Large intestine (tissue), 3 donors: ENCODE results near the gene TNFRSF1A. TPM values are rescaled to one million over a fixed set of nuclear protein-coding genes. Genes with fewer than 3 reads are reported as not detected.

Source experiments
- DNase-seq, 2 donors: peaks; one replicate each; pipeline versions ENCODE4 v3.0.0 to v3.0.0-alpha.2; 2013
- H3K27ac ChIP-seq: one replicate; pipeline ENCODE4 v1.5.1; 2013; ENCODE audit warnings: low read length
- H3K27me3 ChIP-seq: 2 replicates; pipeline ENCODE4 v1.6.1; 2013; ENCODE audit warnings: low read length; ENCODE audit not compliant: control insufficient read depth, insufficient read depth
- H3K36me3 ChIP-seq: 2 replicates; pipeline ENCODE4 v1.6.1; 2013; ENCODE audit warnings: low read length; ENCODE audit not compliant: control insufficient read depth, insufficient read depth
- H3K4me1 ChIP-seq: one replicate; pipeline ENCODE4 v1.6.1; 2013; ENCODE audit warnings: low read length; ENCODE audit not compliant: control insufficient read depth, insufficient read depth
- H3K4me3 ChIP-seq: one replicate; pipeline ENCODE4 v1.5.1; 2013; ENCODE audit warnings: low read length
- H3K9me3 ChIP-seq: one replicate; pipeline ENCODE4 v1.6.1; 2013; ENCODE audit warnings: mild to moderate bottlenecking, low read depth, low read length, moderate library complexity; ENCODE audit not compliant: control insufficient read depth
- WGBS: methylation state at CpG from one replicate; pipeline ENCODE4 v1.1.5; 2013; ENCODE audit warnings: low lambda C conversion rate; ENCODE audit not compliant: insufficient coverage; 5-methylcytosine and 5-hydroxymethylcytosine counted together
- polyA plus RNA-seq: library from polyadenylated mRNA; unstranded; fragments of 120-200 nt; gene quantifications from one replicate; pipeline ENCODE4 v1.2.1, GENCODE V29; 2013

The TNFRSF1A gene
- polyA plus RNA-seq, 1 donor: 122 TPM

DNA sequence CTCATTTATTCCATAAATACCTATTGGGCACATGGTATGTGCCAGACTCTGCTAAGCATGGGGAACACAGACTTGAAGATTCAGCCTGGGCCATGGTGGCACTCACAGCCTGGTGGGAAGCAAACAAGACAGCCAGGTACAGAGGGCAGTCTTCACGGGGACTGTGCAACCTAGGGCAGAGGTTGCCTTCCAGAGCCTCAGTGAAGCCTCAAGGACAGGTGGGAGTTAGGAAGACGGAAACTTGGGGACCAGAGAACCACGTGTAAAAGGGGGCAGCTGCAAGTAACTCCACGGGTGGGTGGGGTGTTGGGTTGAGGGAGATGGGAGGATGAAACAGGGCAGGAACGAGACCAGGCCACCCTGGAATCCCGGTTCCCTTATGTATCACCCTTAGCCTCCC is 41.1 kb upstream of the TNFRSF1A start:
- no peak overlapping the region for H3K4me3 ChIP-seq
- peaks cover 4% of the 10 kb centered on the region for H3K9me3 ChIP-seq
- no CpG with 5 or more reads among the region's 6 CpGs for WGBS
- peak overlapping the region; percentile 92 for H3K27ac ChIP-seq
- H3K36me3 ChIP-seq: peaks cover 21% of the 10 kb centered on the region
- DNase-seq: peak; percentile 46 to 69
- H3K4me1 ChIP-seq: peaks cover 29% of the 10 kb centered on the region
- no peaks in the 10 kb centered on the region for H3K27me3 ChIP-seq

DNA sequence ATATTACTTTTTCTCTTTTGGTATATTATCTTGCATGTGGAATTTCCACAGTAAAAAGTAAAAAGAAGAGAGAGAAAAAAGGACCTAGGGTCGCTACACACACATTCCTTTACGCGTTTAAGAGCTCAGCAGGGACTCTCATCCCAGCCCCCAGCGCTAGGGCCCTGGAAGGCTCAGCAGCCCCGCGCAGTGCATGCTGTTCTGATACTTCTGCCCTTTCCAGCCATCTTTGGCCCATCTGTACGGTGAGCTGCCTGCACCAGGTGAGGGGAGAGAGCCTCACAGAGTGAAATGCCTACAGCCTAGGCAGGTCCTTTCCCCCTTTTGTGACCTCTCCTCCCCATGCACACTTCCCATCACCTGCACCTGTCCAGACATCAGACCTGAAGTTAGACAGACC is 40.5 kb upstream of the TNFRSF1A start:
- DNase-seq: no peak
- Histone ChIP-seq H3K4me3 (no peak overlapping the region), H3K27ac (no peak overlapping the region), H3K36me3 (peaks cover 15% of the 10 kb centered on the region), H3K27me3 (no peaks in the 10 kb centered on the region), H3K4me1 (peaks cover 35% of the 10 kb centered on the region), H3K9me3 (peaks cover 4% of the 10 kb centered on the region)
- no CpG with 5 or more reads among the region's 7 CpGs for WGBS

DNA sequence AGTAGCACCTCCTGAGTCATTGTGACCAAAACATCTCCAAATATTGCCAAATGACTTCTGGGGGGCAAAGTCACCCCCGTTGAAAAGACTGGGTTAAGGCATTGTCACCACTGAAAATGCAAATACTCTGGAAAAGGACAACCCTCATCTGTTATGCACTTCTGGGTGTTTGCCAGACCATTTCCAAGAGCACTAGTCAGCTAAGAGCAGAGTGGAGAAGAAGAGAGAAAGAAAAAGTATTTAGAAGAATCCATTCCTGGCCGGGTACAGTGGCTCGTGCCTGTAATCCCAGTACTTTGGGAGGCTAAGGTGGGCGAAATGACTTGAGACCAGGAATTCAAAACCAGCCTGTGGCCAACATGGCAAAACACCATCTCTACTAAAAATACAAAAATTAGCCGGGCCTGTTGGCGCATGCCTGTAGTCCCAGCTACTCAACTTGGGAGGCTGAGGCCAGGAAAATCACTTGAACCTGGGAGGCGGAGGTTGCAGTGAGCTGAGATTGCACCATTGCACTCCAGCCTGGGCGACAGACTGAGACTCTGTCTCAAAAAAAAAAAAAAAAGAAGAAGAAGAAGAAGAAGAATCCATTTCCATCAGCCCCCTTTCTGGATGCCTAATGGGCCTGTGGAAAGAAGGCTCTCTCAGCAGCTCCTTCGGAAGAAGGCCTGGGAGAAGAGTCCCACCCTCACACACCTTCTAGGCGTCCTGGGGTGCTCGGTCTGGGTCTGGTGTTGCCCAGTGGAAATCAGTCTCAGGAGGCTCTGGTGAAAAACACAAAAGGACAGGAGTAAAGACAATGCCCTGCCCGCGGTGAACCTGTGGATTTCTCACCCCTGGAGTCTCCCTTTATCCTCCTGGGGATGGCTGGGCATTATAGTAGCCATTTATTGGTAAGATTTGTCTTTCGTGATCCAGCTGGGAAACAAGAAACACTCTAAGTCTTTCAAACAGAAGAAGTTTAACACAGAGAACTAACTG is 38.6 kb upstream of the TNFRSF1A start:
- DNase-seq: no peak
- peaks cover 4% of the 10 kb centered on the region for H3K9me3 ChIP-seq
- no peaks in the 10 kb centered on the region for H3K36me3 ChIP-seq
- H3K27me3 ChIP-seq: no peaks in the 10 kb centered on the region
- peaks cover 55% of the 10 kb centered on the region for H3K4me1 ChIP-seq
- no CpG with 5 or more reads among the region's 14 CpGs for WGBS
- no peak overlapping the region for H3K4me3 ChIP-seq
- no peak overlapping the region for H3K27ac ChIP-seq

DNA sequence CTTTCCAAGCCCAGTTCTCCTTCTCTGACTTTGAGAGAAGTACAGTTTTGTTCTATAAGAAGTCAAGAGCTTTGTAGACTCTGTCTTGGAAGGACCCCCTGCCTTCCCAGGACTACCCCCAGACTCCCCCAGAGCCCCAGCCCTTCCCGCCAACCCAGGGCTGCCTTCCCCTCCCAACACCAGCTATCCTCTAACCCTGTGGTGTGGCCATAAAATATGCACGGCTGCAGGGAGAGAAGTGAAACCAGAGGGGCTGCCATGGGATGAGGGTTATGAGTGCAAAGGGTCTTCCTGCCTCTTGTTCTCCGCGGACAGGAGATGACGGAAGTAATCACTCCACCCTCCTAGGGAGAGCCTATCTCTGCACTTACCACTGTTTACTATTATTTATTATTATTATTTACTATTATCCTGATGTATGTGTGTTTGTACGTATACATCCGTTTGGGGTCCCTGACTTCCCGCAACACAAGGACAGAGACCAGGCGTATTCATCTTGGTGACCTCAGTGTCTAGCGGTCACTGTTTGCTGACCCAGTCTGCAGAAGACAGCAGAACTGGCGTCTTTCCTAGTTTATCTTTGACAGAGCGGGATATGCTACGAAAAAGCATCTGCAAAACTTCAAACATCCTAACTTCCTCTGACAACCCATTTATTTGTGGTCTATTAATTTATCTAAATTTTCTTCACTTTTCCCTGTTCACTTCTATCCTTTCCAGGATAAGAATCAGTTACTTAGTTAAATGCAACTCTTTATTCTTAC is 37.0 kb upstream of the TNFRSF1A start:
- H3K36me3 ChIP-seq: no peaks in the 10 kb centered on the region
- no peaks in the 10 kb centered on the region for H3K27me3 ChIP-seq
- H3K4me1 ChIP-seq: peaks cover 52% of the 10 kb centered on the region
- peak overlapping the region; percentile 7 for H3K27ac ChIP-seq
- WGBS: 77% methylated on average over 6 of the region's 13 CpGs
- no peaks in the 10 kb centered on the region for H3K9me3 ChIP-seq
- H3K4me3 ChIP-seq: no peak overlapping the region
- no peak for DNase-seq

DNA sequence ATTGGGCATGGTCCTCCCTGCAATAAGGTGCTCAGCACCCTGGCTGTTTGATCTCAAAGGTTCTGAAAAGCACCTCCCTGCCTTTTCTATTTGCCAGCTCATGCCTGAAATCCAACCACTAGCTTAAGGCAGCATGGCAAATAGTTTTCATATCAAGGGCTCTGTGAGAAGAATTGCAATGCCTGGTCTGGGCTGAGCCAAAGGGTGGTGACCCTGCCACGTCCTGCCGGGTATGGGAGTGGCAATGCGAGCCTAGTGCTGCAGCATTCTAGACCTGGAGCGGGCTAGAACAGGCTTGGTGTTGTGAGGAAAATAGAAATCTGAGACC is 35.8 kb upstream of the TNFRSF1A start:
- Histone ChIP-seq H3K4me3 (no peak overlapping the region), H3K36me3 (no peaks in the 10 kb centered on the region), H3K27ac (peak overlapping the region; percentile 79), H3K9me3 (no peaks in the 10 kb centered on the region), H3K4me1 (peaks cover 46% of the 10 kb centered on the region), H3K27me3 (no peaks in the 10 kb centered on the region)
- no CpG with 5 or more reads among the region's 4 CpGs for WGBS
- DNase-seq: peak in 1 of 2 donors; percentile 41

DNA sequence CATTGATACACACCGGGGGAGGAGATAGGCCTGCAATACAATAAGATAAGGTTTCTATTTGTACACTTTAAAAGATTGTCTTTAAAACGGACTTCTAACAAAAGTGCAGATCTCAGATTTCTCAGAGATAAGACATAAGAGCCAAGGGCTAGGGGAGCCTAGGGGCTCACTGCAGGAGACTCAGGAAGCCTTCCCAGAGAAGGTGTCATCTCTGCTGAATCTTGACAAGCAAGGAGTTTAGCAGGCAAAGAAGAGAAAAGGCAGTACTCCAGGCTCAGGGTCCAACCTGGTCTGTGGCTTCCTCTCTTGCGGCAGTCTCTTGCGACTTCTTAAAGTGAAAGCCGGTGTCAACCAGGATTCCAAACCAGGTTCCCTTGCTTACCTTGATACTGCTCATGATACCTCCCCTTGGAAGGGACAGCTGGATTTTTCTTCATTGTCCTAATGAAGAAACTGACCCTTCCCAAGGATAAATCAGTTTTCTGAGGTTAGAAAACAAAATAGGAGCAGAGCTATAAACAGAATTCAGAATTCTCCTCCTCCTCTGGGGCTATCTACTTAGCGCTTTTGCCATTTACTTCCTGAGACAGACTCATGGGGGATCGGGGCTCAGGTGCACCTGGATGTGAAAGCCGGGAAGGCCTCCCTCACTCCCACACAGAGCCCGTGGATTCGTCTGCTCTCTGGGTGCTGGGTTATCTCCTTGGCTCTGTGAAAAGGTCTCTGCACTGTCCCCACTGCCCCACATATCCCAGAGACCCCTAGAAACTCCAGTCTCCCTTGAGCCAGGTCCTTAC is 35.2 kb upstream of the TNFRSF1A start:
- Histone ChIP-seq H3K4me1 (peaks cover 50% of the 10 kb centered on the region), H3K4me3 (no peak overlapping the region), H3K9me3 (no peaks in the 10 kb centered on the region), H3K36me3 (no peaks in the 10 kb centered on the region), H3K27me3 (no peaks in the 10 kb centered on the region), H3K27ac (peak overlapping the region; percentile 79)
- no CpG with 5 or more reads among the region's 10 CpGs for WGBS
- DNase-seq: peak; percentile 53 to 77

DNA sequence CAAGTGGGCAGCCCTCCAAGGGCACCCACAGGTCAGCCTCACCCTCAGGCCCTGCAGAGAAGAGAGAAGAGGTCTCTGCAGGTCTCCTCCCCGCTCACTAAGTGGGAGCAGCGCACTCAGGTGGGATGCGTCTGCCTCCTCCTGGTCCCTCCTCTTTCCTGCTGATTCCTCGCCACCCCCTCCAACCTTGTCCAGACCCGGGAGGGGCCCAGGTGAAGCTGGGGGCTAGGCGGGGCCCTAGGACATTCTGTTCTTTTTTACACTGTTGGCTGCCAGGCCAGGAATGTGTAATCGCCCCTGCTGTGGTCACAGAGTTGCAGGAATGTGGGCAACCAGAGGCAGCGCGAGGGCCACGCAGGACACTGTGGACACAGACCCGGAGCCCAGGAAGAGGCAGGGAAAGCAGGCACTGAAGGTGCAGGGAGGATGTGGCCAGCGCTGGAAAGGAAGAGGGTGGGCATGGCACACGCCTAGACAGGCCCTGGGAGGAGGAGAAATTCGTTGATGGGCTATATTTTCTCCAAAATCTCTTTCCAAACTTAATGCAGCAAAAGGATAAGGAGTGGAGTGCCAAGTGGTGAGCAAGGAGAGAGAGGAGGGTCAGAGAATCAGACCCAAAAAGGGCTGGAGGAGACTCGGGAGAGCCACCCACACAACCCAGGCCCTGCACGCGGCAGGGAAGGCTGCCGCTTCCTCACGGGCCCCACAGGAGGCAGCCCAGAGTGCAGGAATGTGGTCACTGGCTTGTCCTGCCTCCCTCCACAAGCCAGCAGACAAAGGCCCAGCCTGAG is 34.4 kb upstream of the TNFRSF1A start:
- WGBS: no CpG with 5 or more reads among the region's 19 CpGs
- no peaks in the 10 kb centered on the region for H3K9me3 ChIP-seq
- DNase-seq: peak in 1 of 2 donors; percentile 70
- peaks cover 54% of the 10 kb centered on the region for H3K4me1 ChIP-seq
- H3K4me3 ChIP-seq: no peak overlapping the region
- no peaks in the 10 kb centered on the region for H3K27me3 ChIP-seq
- H3K27ac ChIP-seq: peak overlapping the region; percentile 79
- no peaks in the 10 kb centered on the region for H3K36me3 ChIP-seq

DNA sequence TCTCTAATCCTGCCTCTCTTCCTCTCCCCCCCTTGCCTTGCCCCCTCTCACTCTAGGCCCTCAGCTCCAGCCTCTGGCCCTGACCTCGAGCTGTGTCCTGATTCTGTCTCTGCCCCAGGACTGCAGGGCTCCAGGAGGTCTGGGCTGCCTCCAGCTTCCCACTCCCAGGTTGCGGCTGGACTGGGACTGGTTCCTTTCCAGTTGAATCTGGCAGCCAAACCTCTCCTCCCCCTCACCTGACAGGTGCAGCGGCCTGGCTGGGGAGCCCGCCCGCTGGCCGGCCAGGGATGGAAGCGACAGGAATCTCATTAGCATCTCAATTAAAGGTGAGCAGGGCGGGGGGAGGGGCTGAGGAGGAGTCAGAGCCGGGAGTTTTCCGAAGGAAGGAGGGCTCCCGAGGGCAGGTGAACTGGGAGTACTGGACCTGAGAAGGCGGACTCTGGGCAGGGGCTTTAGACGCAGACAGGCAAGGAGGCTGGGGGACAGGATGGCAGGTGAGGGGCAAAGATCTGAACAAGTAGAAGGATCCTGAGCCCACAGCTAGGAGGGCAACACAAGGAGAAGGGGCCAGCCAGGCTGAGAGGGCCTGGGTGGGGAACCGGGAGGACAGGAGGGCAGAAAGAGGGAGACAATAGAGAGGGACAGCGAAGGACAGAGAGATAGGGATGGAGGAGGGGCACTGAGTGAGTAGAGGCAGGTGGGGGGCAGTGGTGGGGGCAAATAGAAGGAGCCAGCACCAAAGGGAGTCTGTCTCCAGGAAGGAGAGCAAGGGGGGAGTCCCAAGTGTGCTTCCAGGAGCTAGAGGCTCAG is 33.6 kb upstream of the TNFRSF1A start, which contains the start of gene SCNN1A:
TSS of gene SCNN1A (minus strand) at position 295 of the 810 bp plus-strand sequence. CDS start 780 bp downstream, outside the sequence.
- peaks cover 59% of the 10 kb centered on the region for H3K4me1 ChIP-seq
- no peaks in the 10 kb centered on the region for H3K36me3 ChIP-seq
- H3K27ac ChIP-seq: peak within 1 kb of the TSS; percentile 79
- no peaks in the 10 kb centered on the region for H3K27me3 ChIP-seq
- WGBS: 33% methylated on average over 3 of the region's 15 CpGs
- peak within 1 kb of the TSS; percentile 14 for H3K4me3 ChIP-seq
- peak in 1 of 2 donors; percentile 39 for DNase-seq
- H3K9me3 ChIP-seq: no peaks in the 10 kb centered on the region

DNA sequence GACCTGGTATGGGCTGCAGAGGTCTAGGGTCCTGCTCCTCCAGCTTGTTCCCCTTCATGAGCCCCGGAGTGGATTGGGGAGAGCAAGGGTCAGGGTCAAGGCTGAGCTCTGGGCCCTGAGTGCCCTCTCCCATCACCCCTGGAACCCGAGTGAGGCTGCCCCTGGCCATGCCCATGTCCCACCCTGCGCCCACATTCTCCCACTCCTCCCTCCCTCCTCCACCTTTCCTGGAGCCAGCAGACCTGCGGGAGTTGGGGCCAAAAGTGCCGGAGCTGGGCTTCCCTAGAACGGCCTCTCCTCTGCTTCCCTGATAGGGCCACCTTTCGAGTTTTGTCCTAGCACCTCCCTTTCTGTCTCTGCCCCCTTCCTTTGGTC is 32.9 kb upstream of the TNFRSF1A start:
- peaks cover 66% of the 10 kb centered on the region for H3K4me1 ChIP-seq
- H3K27ac ChIP-seq: peak overlapping the region; percentile 4
- H3K4me3 ChIP-seq: peak overlapping the region; percentile 14

More for the DNA sequence above, 32.9 kb upstream of the TNFRSF1A start:
- DNase-seq: no peak
- no peaks in the 10 kb centered on the region for H3K36me3 ChIP-seq
- H3K27me3 ChIP-seq: no peaks in the 10 kb centered on the region
- H3K9me3 ChIP-seq: no peaks in the 10 kb centered on the region
- 100% methylated on average over 1 of the region's 7 CpGs for WGBS
